Fibroblast of skin of back (primary cell): ENCODE data around the gene DZIP3.
"Not testable (repeated sequence)": the region's sequence is repeated elsewhere in the genome, so short reads cannot be mapped to it uniquely, and the experiment has no call there.

Experiments used
- DNase-seq: peaks from one replicate; pipeline ENCODE4 v3.0.0-alpha.2; 2013

The DZIP3 gene

GRCh38 chr3:108602249-108602934 lies 12.9 kb downstream of the DZIP3 start:
- DNase-seq: no peak

DNA sequence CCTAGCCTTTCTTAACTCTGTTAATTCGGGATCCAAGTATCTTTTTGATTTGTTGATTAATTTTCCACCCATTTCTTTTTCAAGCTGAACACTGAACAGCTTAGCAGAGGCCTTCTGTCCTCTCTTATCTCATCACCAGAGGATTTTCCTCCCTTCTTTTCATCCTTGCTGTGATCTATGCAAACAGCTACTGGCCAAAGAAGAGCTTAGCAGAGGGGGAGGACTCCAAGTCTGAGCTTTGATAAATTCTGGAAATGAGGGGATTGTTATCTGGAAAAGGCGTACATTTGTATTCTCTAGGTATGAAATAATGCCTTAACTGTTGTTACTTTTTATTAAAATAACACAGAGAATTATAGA lies 13.4 kb downstream of the DZIP3 start:
- no peak for DNase-seq

DNA sequence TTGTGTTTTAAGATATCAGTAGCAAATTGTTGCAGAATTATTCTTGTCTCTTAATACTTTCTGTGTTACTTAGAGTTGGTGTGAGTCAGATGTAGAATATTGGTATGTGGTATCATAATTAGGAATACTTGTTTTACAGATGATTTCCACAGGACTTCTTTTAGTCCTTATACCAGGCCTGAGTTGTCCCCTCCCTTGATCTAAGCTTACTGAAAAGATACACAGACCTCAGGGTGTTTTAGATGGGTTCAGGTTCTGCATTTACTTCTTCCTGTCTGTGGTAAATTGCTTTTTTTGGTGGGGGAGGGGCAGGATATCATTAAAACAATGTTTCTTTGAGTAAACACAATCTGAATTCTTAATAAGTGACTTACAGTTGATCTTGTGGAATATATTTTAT lies 14.2 kb downstream of the DZIP3 start:
- DNase-seq: peak; percentile 47

GRCh38 chr3:108605028-108605427 lies 15.5 kb downstream of the DZIP3 start:
- DNase-seq: no peak

DNA sequence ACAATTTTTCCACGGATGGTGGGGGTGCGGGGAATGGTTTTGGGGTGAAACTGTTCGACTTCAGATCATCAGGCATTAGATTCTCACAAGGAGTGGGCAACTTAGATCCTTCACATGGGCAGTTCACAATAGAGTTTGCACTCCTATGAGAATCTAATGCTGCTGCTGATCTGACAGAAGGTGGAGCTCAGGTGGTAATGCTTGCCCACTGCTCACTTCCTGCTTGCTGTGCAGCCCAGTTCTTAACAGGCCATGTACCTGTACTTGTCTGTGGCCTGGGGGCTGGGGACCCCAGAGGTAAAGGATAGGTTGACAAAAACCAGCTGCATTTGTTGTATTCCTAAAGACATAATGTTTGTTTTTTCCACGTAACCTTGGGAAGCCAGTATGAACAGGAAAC lies 16.0 kb downstream of the DZIP3 start:
- DNase-seq: no peak

DNA sequence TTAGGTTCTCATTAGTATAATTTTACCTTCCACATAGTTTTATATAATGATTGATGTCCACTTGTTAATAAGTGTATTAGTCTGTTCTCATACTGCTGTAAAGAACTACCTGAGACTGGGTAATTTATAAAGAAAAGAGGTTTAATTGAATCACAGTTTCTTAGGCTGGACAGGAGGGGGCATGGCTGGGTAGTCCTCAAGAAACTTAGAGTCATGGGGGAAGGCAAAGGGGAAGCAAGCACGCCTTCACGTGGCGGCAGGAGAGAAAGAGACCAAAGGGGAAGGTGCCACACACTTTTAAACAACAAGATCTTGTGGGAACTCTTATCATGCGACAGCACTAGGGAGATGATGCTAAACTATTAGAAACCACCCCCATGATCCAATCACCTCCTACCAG lies 19.2 kb downstream of the DZIP3 start:
- no peak for DNase-seq

GRCh38 chr3:108610651-108611050 lies 21.1 kb downstream of the DZIP3 start:
- DNase-seq: no peak

DNA sequence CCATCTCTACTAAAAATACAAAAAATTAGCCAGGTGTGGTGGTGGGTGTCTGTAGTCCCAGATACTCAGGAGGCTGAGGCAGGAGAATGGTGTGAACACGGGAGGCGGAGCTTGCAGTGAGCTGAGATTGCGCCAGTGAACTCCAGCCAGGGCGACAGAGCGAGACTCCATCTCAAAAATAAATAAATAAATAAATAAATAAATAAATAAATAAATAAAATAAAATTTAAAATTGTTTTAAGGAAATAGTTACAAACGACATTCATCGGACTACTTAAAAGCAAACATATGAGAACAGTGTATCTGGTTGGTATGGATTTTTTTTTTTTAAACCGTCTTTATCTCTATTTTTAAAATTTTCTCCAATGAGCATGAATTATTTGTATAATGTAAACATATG lies 26.6 kb downstream of the DZIP3 start:
- DNase-seq: not testable (repeated sequence)

DNA sequence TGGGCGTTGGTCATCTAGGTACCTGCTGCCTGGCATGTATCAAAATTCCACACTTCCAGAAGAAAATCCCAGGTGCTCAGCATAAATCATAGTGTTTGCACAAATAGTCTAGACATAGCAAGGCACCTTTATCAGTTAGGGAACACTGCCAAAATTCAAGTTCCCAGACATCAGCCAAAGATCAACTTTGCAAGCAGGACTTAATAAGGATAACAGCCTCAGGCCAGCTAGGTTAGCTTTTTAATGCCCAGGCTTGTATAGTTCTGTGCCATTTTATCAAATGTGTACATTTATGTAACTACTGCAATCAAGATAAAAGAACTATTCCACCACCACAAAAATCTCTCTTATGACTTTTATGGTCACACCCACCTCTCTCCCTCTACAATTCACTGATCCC lies 30.7 kb downstream of the DZIP3 start:
- DNase-seq: no peak

DNA sequence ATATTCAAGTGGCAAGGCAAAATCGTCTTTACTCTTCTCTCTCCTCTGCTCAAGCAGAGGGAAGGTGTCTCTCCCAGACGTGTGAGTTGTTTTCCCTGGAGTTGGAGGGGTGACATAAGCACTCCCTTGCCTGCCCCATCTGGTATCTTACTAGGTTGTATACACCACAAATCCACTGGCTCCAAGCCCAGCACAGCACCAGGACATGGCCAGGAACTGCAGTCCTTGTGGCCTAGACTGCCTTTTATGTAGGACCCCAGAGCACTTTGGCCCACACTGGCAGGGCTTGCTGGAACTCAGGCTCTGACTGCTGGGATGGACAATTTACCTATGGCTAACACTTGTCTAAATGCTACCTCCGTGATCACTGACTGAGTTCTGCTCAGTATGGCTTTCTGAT lies 34.0 kb downstream of the DZIP3 start:
- no peak for DNase-seq

DNA sequence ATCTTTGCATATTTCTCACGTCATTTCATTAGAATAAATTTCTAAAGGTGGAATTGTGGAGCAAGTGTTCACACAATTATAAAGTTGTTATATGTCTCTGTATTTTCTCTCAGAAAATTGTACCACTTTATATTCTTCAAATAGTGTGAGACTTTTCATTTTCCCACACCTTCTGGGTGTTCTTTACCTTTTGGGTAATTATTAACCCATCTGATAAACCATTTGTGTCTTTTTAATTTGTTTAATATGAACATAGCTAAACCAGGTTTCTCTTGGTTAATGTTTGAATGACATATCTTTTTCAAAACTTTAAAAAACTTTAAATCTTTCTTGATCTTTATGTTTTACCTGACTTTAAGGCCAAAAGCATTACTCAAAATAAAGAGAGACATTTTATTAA lies 40.5 kb downstream of the DZIP3 start:
- DNase-seq: no peak

GRCh38 chr3:108642526-108642925 lies 53.0 kb downstream of the DZIP3 start:
- no peak for DNase-seq

DNA sequence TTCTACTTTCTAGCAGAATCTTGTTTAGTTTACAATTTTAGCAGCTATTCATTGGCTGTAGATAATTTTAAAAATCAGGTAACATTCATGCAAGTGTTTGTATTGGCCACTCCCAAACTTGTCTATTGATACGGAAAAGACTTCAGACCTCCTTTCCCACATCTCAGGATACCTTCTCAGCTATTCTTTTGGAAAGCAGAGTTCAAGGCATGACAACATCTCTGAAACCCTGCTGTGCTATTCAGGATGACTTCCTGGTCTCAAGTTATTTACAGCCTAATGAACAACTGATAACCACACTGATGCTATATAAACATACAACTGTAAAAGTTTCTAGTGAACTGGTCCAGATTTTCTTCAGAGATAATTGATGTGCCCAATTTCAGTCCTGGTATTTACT lies 55.8 kb downstream of the DZIP3 start:
- DNase-seq: no peak

GRCh38 chr3:108655664-108656063 lies 66.1 kb downstream of the DZIP3 start:
- not testable (repeated sequence) for DNase-seq

DNA sequence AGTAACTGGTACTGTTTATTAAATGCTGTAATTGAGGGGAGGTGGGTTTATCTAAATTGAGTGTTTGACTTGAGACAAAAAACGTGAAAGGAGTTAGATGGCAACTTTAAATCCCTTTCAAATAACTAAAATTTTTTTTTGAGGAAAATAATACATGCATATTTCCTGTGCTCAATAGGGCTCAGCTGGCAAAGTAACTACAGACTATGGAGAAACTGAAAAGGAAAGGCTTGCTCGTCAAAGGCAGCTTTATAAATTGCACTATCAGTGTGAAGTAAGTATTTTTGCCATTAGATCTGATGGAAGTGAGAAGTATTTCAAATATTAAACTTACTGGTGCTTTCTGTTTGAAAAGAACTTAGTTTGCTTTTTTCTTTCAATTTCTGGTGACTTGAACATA lies 72.2 kb downstream of the DZIP3 start:
- DNase-seq: no peak

GRCh38 chr3:108662142-108662738 lies 72.7 kb downstream of the DZIP3 start:
- DNase-seq: peak; percentile 58

DNA sequence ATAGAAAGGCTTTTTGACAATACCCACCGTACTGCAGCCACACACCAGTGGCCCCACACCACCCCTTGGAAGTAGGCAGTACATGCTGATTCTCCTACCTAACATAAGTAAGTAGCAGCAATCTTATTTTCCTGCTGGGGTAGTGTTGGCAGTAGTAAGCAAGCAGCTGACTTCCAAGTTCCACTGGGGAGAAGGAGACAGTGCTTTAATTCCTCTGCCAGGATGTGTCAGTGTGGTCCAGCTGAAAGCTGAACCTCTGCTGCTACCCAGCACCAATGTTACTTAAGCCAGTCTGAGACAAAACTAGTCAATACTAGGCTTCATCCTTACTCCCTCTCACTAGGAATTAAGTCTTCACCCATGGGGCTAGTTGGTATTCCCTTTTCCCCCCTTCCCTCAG lies 74.7 kb downstream of the DZIP3 start:
- DNase-seq: no peak

- DNase-seq: no peak
These were observed 77.8 kb downstream of the DZIP3 start for GRCh38 chr3:108667312-108667711.

DNA sequence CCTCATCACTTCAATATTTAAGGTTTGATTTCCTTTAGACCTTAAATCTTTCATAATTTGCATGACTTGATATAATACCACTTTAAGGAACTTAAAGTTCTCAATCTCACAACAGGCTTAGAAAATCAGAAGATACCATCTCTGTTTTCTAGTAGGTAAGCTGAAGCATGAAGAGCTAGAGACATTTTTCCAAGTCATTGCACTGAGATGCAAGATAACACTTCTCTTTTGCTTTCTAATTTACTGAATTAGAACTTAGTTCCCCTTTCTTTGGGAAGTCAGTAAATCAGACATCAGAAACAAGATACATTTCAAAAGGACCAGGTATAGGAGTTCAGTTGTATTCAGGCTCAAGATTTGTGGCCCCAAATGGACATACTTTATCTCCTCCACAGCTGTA lies 79.7 kb downstream of the DZIP3 start:
- DNase-seq: no peak

DNA sequence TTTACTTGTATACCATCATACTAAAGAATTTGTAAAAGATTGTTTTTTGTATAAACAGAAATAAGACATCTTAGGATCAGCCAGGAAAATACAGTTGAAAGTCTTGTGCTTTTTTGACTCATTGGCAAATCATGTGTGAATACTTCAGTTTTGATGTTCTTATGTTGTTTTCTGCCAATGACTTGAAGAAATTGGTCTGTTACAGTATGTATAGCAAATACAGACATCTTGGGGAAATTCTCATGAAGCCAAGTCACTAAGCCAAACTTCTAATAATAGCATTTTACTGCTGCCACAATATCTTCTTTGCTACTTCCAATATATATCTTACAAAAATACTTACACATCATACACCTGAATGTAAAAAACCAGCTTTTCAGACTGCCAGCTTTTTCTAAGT lies 83.2 kb downstream of the DZIP3 start:
- no peak for DNase-seq

- no peak for DNase-seq
These were observed 84.6 kb downstream of the DZIP3 start for GRCh38 chr3:108673988-108674661.

GRCh38 chr3:108677811-108678210 lies 88.3 kb downstream of the DZIP3 start:
- DNase-seq: no peak

- not testable (repeated sequence) for DNase-seq
These were observed 102.8 kb downstream of the DZIP3 start for GRCh38 chr3:108692286-108692685.

DNA sequence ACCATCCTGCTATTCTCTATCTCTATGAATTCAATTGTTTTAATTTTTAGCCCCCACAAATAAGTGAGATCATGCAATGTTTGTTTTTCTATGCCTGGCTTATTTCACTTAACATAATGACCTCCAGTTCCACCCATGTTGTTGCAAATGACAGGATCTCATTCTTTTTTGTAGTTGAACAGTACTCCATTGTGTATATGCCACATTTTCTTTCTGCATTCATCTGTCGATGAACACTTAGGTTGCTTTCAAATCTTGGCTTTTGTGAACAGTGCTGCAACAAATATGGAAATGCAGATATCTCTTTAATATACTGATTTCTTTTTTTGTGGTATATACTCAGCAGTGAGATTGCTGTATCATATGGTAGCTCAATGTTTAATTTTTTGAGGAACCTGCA lies 108.9 kb downstream of the DZIP3 start:
- no peak for DNase-seq
